HUES48 (cell line): Measurements from ENCODE around the gene LPA.
"Not testable (repeated sequence)": the region's sequence is repeated elsewhere in the genome, so short reads cannot be mapped to it uniquely, and the experiment has no call there.

Experiments
- H3K27ac ChIP-seq: one replicate; pipeline ENCODE4 v1.7.0; 2013; ENCODE audit warnings: low read depth, low read length, inconsistent platforms
- H3K27me3 ChIP-seq: 2 replicates; pipeline ENCODE4 v1.6.1; 2013; ENCODE audit warnings: mild to moderate bottlenecking, low read length; ENCODE audit not compliant: control insufficient read depth, insufficient read depth
- H3K36me3 ChIP-seq: 2 replicates; pipeline ENCODE4 v1.6.1; 2013; ENCODE audit warnings: low read length; ENCODE audit not compliant: control insufficient read depth, insufficient read depth
- H3K4me1 ChIP-seq: 2 replicates; pipeline ENCODE4 v1.6.1; 2013; ENCODE audit warnings: mild to moderate bottlenecking, low read length; ENCODE audit not compliant: control insufficient read depth, insufficient read depth
- H3K4me3 ChIP-seq: 2 replicates; pipeline ENCODE4 v1.5.1; 2013; ENCODE audit warnings: mild to moderate bottlenecking, low read depth, low read length
- H3K9ac ChIP-seq: 2 replicates; pipeline ENCODE4 v1.6.1; 2013; ENCODE audit warnings: mild to moderate bottlenecking, low read depth, low read length, moderate library complexity
- H3K9me3 ChIP-seq: 2 replicates; pipeline ENCODE4 v1.6.1; 2013; ENCODE audit warnings: low read length; ENCODE audit not compliant: control insufficient read depth, insufficient read depth

The LPA gene

GRCh38 chr6:160690458-160690857 lies 26.4 kb upstream of the LPA start:
- H3K27ac ChIP-seq = no peak overlapping the region
- no peak overlapping the region for H3K9ac ChIP-seq
- peaks cover 6% of the 10 kb centered on the region; the same call in 1 of the 2 replicates for H3K9me3 ChIP-seq
- no peak overlapping the region for H3K4me3 ChIP-seq
- no peaks in the 10 kb centered on the region for H3K4me1 ChIP-seq
- H3K27me3 ChIP-seq = no peaks in the 10 kb centered on the region
- no peaks in the 10 kb centered on the region for H3K36me3 ChIP-seq

DNA sequence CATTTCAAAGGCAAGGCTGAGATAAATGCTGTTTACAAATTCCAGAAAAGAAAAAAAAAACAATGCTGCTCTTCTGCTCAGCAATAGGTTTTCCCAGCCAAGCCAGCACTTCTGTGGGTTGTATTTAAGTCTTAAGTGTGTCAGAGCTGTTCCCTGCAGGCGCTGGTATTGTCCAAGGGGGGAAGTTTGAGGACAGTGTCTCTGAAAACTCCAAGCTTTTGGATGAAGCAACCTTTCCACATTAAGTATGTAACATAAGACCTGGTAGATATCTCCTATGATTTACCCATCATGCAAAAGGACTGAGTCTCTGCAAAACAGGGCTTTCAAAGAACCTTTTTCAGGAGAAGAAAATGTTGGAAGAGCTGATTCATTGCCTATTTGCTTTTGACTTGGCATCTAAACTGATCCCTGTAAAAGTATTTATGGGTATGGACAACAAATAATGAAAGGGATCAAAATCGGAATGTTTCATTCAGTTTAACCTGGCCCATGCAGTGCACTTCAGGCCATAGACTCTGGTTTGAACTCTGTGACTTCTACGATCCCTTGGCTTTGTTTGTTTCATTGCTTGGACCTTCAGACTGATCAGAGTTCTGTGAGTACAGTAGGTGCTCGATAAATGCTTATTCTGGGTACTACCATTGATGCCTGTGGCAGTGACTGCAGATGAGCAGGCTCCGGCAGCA lies 21.8 kb upstream of the LPA start:
- no peak overlapping the region for H3K27ac ChIP-seq
- no peaks in the 10 kb centered on the region for H3K4me1 ChIP-seq
- peaks cover 6% of the 10 kb centered on the region; the same call in 1 of the 2 replicates for H3K9me3 ChIP-seq
- H3K36me3 ChIP-seq = no peaks in the 10 kb centered on the region
- H3K27me3 ChIP-seq = no peaks in the 10 kb centered on the region
- H3K4me3 ChIP-seq = no peak overlapping the region; the same call in 1 of the 2 replicates
- no peak overlapping the region for H3K9ac ChIP-seq

DNA sequence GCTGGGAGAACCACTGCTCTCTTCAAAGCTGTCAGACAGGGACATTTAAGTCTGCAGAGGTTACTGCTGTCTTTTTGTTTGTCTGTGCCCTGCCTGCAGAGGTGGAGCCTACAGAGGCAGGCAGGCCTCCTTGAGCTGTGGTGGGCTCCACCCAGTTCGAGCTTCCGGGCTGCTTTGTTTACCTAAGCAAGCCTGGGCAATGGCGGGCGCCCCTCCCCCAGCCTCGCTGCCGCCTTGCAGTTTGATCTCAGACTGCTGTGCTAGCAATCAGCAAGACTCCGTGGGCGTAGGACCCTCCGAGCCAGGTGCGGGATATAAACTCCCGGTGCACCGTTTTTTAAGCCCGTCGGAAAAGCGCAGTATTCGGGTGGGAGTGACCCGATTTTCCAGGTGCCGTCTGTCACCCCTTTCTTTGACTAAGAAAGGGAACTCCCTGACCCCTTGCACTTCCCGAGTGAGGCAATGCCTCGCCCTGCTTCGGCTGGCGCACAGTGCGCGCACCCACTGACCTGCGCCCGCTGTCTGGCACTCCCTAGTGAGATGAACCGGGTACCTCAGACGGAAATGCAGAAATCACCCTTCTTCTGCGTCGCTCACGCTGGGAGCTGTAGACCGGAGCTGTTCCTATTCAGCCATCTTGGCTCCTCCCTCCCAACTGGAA lies 21.2 kb upstream of the LPA start:
- H3K4me3 ChIP-seq, H3K9me3 ChIP-seq, H3K36me3 ChIP-seq, H3K4me1 ChIP-seq, H3K27ac ChIP-seq, H3K9ac ChIP-seq, H3K27me3 ChIP-seq: not testable (repeated sequence)

DNA sequence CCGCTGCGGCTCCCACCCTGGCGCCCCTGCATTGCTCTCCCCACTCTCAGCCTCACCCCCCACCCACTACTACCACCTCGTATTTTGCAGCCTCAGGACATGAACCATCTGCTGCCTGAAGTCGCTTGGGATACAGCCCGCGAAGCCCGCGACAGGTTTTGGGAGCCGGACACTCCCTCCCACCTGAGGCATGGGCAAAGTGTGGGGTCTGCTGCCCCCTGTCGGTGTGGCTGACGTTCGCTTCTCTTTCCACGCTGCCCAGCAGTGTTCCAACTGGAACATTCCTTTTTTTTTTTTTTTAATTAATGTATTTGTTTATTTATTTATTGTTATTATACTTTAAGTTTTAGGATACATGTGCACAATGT lies 15.3 kb upstream of the LPA start:
- Histone ChIP-seq H3K9me3 (no peaks in the 10 kb centered on the region), H3K4me1 (no peaks in the 10 kb centered on the region), H3K27ac (no peak overlapping the region), H3K4me3 (peak overlapping the region; percentile 63), H3K27me3 (peaks cover 26% of the 10 kb centered on the region), H3K36me3 (no peaks in the 10 kb centered on the region), H3K9ac (no peak overlapping the region)

GRCh38 chr6:160678744-160679401 lies 14.8 kb upstream of the LPA start:
- Histone ChIP-seq H3K27ac (no peak overlapping the region), H3K27me3 (peaks cover 26% of the 10 kb centered on the region), H3K4me3 (peak overlapping the region; percentile 63), H3K36me3 (no peaks in the 10 kb centered on the region), H3K9me3 (no peaks in the 10 kb centered on the region), H3K4me1 (no peaks in the 10 kb centered on the region), H3K9ac (no peak overlapping the region)

GRCh38 chr6:160678230-160678629 lies 14.2 kb upstream of the LPA start:
- Histone ChIP-seq H3K27me3 (peaks cover 26% of the 10 kb centered on the region), H3K36me3 (no peaks in the 10 kb centered on the region), H3K9me3 (no peaks in the 10 kb centered on the region), H3K9ac (no peak overlapping the region), H3K4me3 (no peak overlapping the region), H3K27ac (no peak overlapping the region), H3K4me1 (no peaks in the 10 kb centered on the region)

DNA sequence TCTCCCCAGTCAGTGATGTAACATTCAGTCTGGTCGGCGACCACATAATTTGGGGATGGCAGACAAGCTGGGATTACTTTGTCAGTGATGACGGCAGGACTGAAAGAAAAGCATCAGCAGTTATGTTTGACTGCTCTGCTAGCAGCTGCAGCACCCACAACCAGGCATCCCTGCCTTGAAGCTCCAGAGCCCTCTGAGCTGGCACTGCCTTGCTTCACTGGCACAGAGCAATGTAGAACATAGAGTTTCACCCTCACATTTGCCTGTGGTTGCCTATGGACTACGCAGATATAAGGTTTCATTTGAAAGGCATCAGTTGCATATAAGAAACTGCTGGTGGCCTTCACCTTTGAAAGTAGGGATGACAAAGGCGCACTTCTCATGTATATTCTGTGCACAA lies 12.3 kb upstream of the LPA start:
- not testable (repeated sequence) for H3K27ac ChIP-seq, H3K4me3 ChIP-seq, H3K4me1 ChIP-seq, H3K36me3 ChIP-seq, H3K9ac ChIP-seq, H3K9me3 ChIP-seq
- H3K27me3 ChIP-seq = peaks cover 26% of the 10 kb centered on the region

DNA sequence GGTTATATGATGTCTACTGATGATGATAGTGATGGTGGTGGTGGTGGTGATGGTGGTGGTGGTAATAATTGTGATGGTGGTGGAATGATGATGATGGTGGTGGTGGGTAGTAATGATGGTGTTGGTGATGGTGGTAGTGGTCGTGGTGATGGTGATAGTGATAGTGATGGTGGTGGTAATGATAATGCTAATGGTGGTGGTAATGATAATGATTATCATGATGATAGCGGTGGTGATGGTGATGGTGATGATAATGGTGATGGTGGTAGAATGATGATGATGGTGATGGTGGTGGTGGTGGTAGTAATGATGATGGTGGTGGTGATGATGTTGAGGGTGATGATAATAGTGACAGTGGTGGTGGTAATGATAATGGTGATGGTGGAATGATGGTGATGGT lies 4.5 kb upstream of the LPA start:
- Histone ChIP-seq H3K9me3 (no peaks in the 10 kb centered on the region), H3K4me3 (no peak overlapping the region), H3K36me3 (no peaks in the 10 kb centered on the region), H3K27ac (no peak overlapping the region), H3K4me1 (no peaks in the 10 kb centered on the region), H3K9ac (no peak overlapping the region), H3K27me3 (no peaks in the 10 kb centered on the region)

GRCh38 chr6:160667639-160668481 lies 3.8 kb upstream of the LPA start:
- H3K4me1 ChIP-seq = no peaks in the 10 kb centered on the region
- no peaks in the 10 kb centered on the region for H3K9me3 ChIP-seq
- no peak overlapping the region for H3K9ac ChIP-seq
- H3K27ac ChIP-seq = no peak overlapping the region
- H3K27me3 ChIP-seq = no peaks in the 10 kb centered on the region
- no peaks in the 10 kb centered on the region for H3K36me3 ChIP-seq
- no peak overlapping the region for H3K4me3 ChIP-seq

DNA sequence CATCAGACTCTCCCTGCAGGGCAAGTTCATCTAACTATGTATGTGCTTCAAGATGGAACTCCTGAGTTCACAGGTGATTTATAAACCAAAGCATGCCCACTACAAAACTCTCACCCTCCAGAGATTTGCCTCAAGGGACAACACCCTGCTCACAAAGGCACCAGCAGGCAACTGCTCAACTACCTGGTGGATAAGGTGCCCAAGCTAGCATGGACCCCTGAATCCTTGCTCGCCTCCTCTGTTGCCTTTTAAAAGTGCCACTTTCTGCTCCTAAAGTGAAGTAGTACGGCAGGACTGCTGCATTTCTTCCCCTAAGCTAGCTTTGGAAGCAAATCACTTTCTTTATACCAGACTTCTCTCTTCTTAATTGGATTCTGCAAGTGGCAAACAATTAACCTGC lies 1.2 kb downstream of the LPA start:
- peaks cover 3% of the 10 kb centered on the region; the same call in 1 of the 2 replicates for H3K9me3 ChIP-seq
- H3K4me1 ChIP-seq = 0 out of 2 replicates have a peak, but pooled peaks cover 7% of the 10 kb centered on the region
- no peak overlapping the region for H3K27ac ChIP-seq
- no peaks in the 10 kb centered on the region for H3K36me3 ChIP-seq
- H3K27me3 ChIP-seq = no peaks in the 10 kb centered on the region
- no peak overlapping the region; the same call in 1 of the 2 replicates for H3K9ac ChIP-seq
- no peak overlapping the region for H3K4me3 ChIP-seq
